KMS-11 (cell line): ENCODE measurements around the gene RABAC1.

ENCODE experiments used
- H2AFZ ChIP-seq: fragments of 200-600 bp; sonication (generic); 2 replicates; pipeline ENCODE4 v1.6.1; 2016; ENCODE audit warnings: antibody characterized with exemption, mixed run types, low read depth
- H3K27ac ChIP-seq: fragments of 200-600 bp; sonication (generic); 2 replicates; pipeline ENCODE4 v1.6.1; 2016; ENCODE audit warnings: mild to moderate bottlenecking, mixed run types
- H3K27me3 ChIP-seq: fragments of 200-600 bp; sonication (generic); 2 replicates; pipeline ENCODE4 v1.6.1; 2017; ENCODE audit warnings: mild to moderate bottlenecking, low read depth, mixed run types, moderate library complexity; ENCODE audit not compliant: insufficient read depth
- H3K36me3 ChIP-seq: fragments of 200-600 bp; sonication (generic); 2 replicates; pipeline ENCODE4 v1.6.1; 2017; ENCODE audit warnings: mild to moderate bottlenecking, mixed run types; ENCODE audit not compliant: insufficient read depth
- H3K4me1 ChIP-seq: fragments of 200-600 bp; sonication (generic); 2 replicates; pipeline ENCODE4 v1.6.1; 2016; ENCODE audit warnings: mild to moderate bottlenecking, low read depth, mixed run types; ENCODE audit not compliant: poor library complexity, severe bottlenecking
- H3K4me2 ChIP-seq: fragments of 200-600 bp; sonication (generic); 2 replicates; pipeline ENCODE4 v1.7.0; 2016; ENCODE audit warnings: mild to moderate bottlenecking, mixed run types
- H3K4me3 ChIP-seq: fragments of 200-600 bp; sonication (generic); IDR thresholded peaks from 2 replicates; pipeline ENCODE4 v1.6.1; 2017; ENCODE audit warnings: low read depth, low read length, mixed read lengths; ENCODE audit not compliant: insufficient read depth
- H3K79me2 ChIP-seq: fragments of 200-600 bp; sonication (generic); 2 replicates; pipeline ENCODE4 v1.6.1; 2016; ENCODE audit warnings: low read depth, mixed run types; ENCODE audit not compliant: insufficient read depth
- H3K9ac ChIP-seq: fragments of 200-600 bp; sonication (generic); 2 replicates; pipeline ENCODE4 v1.6.1; 2016; ENCODE audit warnings: mild to moderate bottlenecking, mixed run types
- H4K20me1 ChIP-seq: fragments of 200-600 bp; sonication (generic); 2 replicates; pipeline ENCODE4 v1.6.1; 2016; ENCODE audit warnings: mild to moderate bottlenecking, mixed run types; ENCODE audit not compliant: insufficient read depth
- TF ChIP-seq, protein P1 (sequence below): fragments of 200-600 bp; sonication (generic); conservative IDR thresholded peaks from 2 replicates; pipeline ENCODE4 v1.6.1; 2017; ENCODE audit warnings: low read depth, mild to moderate bottlenecking, antibody characterized with exemption, low read length, moderate library complexity, mixed read lengths

Gene RABAC1

DNA sequence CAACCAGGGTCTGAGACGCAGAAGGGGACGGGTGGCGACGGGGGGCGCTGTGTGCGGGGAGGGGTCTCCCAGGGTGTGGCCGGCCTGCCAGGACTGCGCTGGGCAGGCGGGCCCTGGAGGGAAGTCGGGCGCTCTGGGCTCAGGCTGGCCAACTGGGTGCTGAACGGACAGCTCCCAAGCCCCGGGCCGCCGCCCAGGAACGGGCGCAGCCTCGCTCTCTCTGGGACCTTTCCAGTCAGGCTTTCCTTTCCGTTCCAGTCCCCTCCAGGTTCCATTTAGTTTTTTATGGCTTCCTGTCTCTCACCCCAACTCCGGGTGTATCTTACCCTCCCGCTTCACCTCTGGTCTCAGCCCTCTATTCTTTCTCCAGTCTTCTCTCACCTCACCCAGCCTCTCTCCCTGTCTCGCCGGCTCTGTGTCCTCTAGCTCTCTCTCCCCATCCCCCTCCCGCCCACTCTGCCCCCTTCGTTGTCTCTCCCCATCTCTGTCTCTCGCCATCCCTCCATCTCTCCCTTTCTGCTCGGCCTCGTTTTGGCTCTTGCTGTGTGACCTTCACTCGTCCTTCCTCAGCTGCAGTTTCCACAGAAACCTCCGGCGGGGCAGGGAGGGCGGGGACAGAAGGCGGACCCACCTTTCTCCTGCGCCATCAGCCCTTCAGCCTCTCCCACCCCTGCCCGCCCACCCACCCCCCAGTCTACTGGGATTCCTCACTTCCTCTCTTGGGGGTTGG is 38.2 kb upstream of the RABAC1 start:
- Histone ChIP-seq H3K27me3 (peaks cover 75% of the 10 kb centered on the region), H3K79me2 (no peaks in the 10 kb centered on the region), H4K20me1 (no peaks in the 10 kb centered on the region), H3K36me3 (no peaks in the 10 kb centered on the region), H3K27ac (no peak overlapping the region), H3K4me1 (no peaks in the 10 kb centered on the region), H3K9ac (no peak overlapping the region), H2AFZ (no peak overlapping the region), H3K4me2 (no peak overlapping the region; the same call in 1 of the 2 replicates), H3K4me3 (no peak overlapping the region)
- TF ChIP-seq, protein P1, sequence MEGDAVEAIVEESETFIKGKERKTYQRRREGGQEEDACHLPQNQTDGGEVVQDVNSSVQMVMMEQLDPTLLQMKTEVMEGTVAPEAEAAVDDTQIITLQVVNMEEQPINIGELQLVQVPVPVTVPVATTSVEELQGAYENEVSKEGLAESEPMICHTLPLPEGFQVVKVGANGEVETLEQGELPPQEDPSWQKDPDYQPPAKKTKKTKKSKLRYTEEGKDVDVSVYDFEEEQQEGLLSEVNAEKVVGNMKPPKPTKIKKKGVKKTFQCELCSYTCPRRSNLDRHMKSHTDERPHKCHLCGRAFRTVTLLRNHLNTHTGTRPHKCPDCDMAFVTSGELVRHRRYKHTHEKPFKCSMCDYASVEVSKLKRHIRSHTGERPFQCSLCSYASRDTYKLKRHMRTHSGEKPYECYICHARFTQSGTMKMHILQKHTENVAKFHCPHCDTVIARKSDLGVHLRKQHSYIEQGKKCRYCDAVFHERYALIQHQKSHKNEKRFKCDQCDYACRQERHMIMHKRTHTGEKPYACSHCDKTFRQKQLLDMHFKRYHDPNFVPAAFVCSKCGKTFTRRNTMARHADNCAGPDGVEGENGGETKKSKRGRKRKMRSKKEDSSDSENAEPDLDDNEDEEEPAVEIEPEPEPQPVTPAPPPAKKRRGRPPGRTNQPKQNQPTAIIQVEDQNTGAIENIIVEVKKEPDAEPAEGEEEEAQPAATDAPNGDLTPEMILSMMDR: no peak

DNA sequence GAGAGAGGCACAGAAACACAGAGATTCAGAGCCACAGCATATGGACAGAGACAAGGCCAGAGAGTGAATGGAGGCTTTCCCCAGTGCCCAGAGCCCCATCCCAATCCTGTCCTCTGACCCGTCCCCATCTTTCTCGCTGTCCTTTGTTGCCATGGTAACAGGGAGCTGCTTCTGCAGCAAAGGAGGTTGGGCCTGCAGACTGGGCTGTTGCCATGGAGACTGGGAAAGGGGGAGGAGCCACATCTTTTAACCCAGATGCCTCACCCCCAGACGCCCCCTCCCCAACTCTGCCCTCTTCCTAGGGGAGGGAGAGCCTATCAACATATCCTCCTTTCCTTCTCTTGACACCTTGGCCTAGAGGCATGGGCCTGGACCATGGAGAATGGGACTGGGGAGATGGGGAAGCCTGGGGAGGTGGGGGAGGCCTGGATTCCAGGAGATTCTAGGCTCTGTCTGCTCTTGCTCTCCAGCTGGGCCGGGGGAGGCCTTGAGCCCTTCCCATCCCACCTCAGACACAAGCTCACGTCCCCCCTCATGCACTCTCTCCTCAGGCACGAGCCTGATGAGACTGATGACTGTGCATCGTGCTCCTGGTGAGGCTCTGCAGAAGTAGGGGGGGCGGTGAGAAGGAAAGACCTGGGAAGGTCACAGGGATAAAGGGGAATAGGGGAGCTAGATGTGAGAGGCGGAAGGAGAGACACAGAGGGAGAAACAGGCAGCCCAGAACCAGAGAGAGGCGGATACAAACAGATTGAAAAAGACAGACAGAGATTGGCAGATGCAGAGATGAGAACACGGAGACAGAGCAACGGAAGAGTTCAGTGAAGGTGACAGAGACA is 37.1 kb upstream of the RABAC1 start:
- no peak overlapping the region for H3K4me2 ChIP-seq

DNA sequence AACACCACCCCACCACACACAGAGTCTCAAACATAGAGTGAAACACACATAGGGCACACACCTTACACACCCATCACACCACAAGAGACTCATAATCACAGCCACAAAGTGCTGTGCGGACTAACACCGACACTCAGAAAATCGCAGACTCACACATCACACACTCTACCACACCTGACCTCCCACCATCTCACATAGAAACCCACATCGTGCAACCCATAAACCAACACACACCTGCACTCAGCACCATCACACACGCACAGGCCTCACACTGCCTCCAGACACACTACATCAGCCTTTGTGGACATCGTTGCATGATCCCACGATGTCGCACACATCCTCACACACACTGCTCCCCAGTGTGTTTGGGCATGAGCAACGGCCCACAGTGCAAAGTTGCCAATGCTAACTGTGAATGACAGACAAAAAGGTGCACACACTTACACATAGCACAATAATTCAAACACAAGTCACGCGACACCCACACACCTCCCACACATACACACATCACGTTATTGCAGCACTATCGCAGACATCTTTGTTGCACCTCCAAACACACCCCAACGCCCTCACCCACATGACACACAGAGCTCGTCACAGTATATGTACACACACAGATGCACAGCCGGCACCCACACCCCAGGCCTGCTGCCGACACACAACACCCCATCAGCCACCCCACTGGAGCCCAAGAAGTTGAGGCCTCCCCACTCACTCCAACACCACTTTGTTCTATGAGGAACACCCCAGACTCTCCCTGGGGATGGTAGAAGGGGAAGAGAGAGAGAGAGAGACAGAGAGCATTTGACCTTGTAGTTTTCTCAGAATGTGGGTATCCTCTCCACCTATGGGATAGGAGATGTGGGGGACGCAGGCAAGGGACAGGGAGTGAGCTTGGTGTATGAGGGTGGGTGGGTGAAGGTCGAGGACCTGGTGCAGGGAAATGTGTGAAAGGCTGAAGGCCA is 36.2 kb upstream of the RABAC1 start:
- H3K79me2 ChIP-seq: no peaks in the 10 kb centered on the region
- no peak overlapping the region for H3K27ac ChIP-seq
- no peak overlapping the region for H3K9ac ChIP-seq
- H3K4me2 ChIP-seq: no peak overlapping the region
- TF ChIP-seq, protein P1: no peak
- H3K4me3 ChIP-seq: no peak overlapping the region
- no peaks in the 10 kb centered on the region for H4K20me1 ChIP-seq
- H3K27me3 ChIP-seq: peaks cover 64% of the 10 kb centered on the region
- H3K4me1 ChIP-seq: no peaks in the 10 kb centered on the region
- H3K36me3 ChIP-seq: no peaks in the 10 kb centered on the region
- H2AFZ ChIP-seq: no peak overlapping the region

More for the DNA sequence above, 37.1 kb upstream of the RABAC1 start:
- Histone ChIP-seq H3K4me1 (no peaks in the 10 kb centered on the region), H3K4me3 (no peak overlapping the region), H3K9ac (no peak overlapping the region), H3K79me2 (no peaks in the 10 kb centered on the region), H4K20me1 (no peaks in the 10 kb centered on the region), H3K36me3 (no peaks in the 10 kb centered on the region), H3K27me3 (peaks cover 67% of the 10 kb centered on the region), H3K27ac (no peak overlapping the region), H2AFZ (no peak overlapping the region)
- TF ChIP-seq, protein P1: no peak

DNA sequence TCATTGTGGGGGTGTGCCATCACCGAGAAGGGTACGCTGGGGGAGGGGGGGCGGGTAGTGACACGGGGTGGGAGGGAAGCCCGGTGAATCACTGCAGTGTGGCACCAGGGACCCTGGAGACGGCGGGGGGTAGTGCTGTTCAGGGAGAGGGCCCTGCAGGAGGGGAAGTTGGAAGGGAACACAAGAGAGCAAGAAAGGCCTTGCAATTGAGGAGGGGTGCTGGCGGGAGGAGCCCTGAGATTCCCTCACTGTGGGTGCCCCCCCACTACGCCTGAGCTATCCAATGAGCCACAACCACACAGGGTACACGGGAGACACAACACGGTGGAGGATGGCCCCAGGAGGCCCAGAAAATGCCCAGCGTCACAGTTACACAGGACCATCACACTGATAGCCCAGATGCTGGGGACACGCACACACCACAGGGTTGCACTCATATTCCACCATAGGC is 35.4 kb upstream of the RABAC1 start:
- Histone ChIP-seq H3K4me3 (no peak overlapping the region), H3K4me2 (no peak overlapping the region; the same call in 1 of the 2 replicates), H3K79me2 (no peaks in the 10 kb centered on the region), H3K27ac (no peak overlapping the region), H2AFZ (no peak overlapping the region), H4K20me1 (no peaks in the 10 kb centered on the region), H3K4me1 (no peaks in the 10 kb centered on the region), H3K9ac (no peak overlapping the region), H3K27me3 (peaks cover 62% of the 10 kb centered on the region), H3K36me3 (no peaks in the 10 kb centered on the region)
- TF ChIP-seq, protein P1: no peak
